ENCODE results near the gene SLC44A3.
A peak's percentile ranks its signal among the peaks of the same experiment; 100 is the strongest.

Gene SLC44A3

DNA sequence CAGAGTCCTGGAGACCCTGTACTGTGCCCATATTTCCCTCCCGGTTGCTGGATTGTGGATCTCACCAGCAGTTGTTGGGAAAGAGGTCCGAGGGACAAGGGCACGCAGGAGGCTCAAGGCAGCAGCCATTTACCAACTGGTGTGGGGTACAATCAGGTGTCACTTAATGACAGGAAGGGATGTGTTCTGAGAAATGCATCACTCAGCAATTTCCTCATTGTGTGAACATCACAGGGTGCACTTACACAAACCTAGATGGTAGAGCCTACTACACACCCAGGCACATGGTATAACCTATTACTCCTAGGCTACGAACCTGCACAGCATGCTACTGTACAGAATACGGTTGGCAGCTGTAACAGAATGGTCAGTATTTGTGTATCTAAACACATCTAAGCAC is 20.7 kb downstream of the SLC44A3 start:
- DNase-seq: no peak

- DNase-seq: no peak
Observed at GRCh38 chr1:94843430-94843829, 23.3 kb downstream of the SLC44A3 start.

- DNase-seq: no peak
Observed at GRCh38 chr1:94843846-94844245, 23.7 kb downstream of the SLC44A3 start.

DNA sequence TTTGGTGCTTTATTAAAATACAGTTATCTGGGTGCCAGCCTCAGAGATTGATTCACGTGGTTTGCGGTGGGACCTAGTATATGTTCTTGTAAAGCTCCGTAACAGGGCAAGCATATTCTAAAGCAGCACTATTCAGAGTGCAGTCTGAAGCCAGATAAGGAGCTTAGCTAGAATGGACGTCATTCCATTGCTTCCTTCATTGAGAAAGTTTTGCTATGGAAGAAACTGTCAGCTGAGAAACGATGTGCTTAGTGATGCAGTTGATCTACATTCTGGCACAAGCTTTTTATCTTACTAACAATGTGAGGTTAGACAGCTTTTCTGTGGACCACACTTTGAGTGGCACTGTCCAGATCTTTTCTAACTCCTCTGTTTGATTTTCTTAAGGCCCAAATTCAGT is 26.2 kb downstream of the SLC44A3 start:
- DNase-seq: no peak

- no peak for DNase-seq
Observed at GRCh38 chr1:94851571-94851970, 31.4 kb downstream of the SLC44A3 start.

GRCh38 chr1:94852788-94853187 is 32.6 kb downstream of the SLC44A3 start:
- DNase-seq: no peak

- peak; percentile 64 for DNase-seq
Observed at GRCh38 chr1:94854458-94855306, 34.5 kb downstream of the SLC44A3 start.

DNA sequence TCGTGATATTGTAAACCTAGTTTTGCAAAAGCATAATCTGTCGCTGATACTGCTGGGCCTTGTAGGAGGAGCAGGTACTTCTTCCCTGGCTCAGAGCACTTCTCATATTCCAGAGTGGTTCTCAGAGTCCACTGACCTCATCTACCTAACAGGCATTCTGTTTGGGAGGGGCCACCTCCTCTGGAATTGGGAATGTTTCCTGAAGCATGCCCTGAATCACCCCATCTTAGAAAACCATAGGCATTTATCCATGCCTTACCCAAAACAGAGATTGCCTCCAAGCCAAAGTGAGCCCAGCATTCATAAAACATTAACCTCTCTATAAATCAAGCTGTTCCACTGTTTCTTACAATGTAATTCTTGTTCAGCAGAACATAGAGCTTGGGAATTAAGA is 35.1 kb downstream of the SLC44A3 start:
- DNase-seq: no peak

- DNase-seq: no peak
Observed at GRCh38 chr1:94856004-94856403, 35.8 kb downstream of the SLC44A3 start.

DNA sequence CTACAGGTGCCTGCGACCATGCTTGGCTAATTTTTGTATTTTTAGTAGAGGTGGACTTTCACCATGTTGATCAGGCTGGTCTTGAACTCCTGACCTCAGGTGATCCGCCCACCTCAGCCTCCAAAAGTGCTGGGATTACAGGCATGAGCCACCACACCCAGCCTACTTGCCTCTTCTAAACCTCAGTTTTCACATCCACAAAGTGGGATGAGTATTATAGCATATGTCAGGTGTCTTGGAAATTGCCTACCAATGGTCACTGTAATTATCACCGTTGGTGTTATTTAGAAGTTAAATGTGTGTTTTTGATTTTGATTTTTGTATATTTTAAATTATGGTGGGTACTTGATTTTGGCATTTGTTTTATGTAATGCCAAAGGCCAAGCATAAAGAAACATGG is 36.7 kb downstream of the SLC44A3 start:
- DNase-seq: no peak

- DNase-seq: no peak
Observed at GRCh38 chr1:94858276-94858675, 38.1 kb downstream of the SLC44A3 start.

DNA sequence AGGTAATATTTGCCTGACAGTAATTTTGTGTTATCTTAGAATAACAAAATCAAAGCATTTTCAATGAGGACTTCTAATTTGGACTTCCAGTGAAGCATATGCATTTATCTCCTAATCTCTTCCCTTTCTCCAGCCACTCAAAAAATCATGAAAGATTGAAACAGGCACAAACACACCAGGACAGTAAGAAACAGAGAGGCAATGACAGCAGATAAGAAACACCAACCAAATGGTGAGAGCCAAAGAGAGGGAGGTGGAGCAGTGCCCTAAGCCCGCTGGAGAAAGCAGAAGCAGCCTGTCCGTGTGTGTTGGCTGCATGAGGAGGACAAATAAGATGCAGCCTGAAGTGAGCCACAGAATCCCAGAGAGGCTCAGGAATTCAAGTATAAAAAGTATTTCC is 39.0 kb downstream of the SLC44A3 start:
- no peak for DNase-seq

DNA sequence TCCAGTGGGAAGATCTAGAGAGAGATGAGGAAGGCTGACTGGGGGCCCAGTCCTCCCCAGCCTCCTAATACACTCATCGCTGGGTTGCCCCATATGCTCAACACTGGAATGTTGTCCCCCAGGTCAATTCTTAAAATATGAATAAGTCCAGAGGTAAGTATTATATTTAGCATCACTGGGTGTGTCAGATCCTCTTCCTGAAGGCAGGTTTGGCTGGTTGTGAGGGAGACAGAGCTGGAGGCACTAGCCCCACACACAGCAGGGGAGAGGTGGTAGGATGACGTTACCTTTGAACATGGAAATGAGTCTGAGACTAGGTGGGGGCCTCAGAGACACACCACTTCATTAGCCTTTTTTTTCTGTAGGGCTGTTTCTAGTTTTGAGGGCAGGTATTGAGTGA is 42.6 kb downstream of the SLC44A3 start:
- no peak for DNase-seq

- no peak for DNase-seq
Observed at GRCh38 chr1:94863297-94863911, 43.2 kb downstream of the SLC44A3 start.

- no peak for DNase-seq
Observed at GRCh38 chr1:94863919-94864318, 43.8 kb downstream of the SLC44A3 start.

DNA sequence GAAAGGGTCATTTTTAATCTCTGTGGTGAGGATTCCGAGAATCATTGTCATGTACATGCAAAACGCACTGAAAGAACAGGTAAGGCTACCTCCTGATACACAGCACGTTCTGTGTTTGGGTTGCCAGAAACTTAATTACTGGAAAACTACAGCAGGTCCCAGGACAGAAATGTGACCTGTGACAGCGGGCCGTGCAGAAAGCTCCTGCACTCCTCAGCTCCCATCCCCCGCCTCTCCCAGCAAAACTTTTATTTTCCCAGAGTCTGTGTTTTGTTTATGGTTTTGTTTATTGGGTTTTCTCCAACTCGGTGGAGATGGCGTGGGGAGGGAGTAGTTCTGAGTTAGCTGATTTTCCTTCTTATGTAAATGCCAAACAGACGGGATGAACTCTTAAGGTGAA is 44.7 kb downstream of the SLC44A3 start:
- no peak for DNase-seq

- no peak for DNase-seq
Observed at GRCh38 chr1:94865360-94865759, 45.2 kb downstream of the SLC44A3 start.

DNA sequence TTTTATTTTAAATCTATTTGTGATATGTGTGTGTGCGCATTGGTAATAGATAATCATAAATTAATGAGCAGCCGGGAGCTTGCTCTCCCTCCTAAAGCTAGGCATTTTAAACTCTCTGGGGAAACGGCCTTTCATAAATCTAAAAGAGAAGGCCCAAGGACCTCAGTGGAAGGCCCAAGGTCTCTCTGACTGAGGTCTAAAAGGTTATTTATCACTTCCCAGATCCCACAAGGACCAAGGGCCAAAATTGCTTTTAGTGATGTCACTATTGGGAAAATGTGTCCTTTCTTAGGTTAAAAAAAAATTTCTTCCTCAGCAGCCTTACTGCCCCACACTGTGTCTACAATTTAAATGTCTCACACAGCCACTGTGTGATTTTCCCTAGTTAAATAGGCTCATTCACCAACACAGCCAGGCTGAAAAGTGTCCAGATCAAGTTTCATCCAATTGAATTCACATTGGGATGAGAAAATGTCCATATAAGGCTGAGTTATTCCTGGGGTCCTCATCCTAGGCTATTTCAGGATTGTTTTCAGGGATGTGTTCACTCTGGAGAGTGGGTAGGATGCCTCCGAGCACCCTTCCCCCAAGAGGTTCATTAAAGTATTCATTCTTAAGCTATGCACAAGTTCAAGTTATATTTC is 46.1 kb downstream of the SLC44A3 start:
- no peak for DNase-seq

- no peak for DNase-seq
Observed at GRCh38 chr1:94871031-94871430, 50.9 kb downstream of the SLC44A3 start.

GRCh38 chr1:94872771-94873495 is 52.8 kb downstream of the SLC44A3 start:
- DNase-seq: no peak

GRCh38 chr1:94873520-94874351 is 53.6 kb downstream of the SLC44A3 start:
- DNase-seq: no peak

DNA sequence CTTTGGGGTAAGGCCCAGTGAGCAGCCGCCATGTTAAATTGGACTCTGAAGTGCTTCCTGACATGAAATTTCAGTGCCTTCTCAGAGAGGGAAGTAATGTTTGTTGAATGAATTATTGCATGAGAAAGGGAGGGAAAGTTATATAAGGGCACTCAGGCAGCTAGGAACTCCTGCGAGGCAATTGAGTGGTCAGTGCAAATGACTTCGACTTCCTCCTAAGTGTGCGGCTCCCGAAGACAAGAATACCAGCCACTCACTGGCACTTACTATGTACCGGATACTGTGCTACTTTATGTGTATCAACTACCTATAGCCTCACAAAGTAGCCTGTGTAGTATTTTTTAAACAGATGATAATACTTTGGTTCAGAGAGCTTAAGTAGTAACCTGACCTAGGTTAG is 54.3 kb downstream of the SLC44A3 start:
- no peak for DNase-seq

DNA sequence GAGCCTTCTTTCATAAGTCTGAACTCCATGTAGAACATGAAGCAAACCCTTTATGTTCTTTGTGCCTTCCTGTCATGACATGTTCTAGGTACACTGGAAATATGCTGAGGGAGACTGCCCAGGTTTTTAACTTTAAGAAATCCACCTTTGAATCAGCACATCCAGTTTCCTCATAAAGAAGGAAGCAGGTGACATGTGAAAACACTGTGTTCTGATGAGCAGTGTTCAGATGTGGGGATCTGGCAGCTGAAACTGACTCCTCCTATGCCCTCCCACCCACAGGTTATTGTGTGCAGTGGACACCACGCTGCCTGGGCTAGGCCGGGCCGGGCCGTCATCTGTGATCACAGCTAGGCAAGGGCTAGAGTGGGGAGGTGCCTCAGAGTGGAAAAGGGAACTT is 55.6 kb downstream of the SLC44A3 start:
- DNase-seq: no peak

All from activated CD4-positive, CD25-positive, alpha-beta regulatory T cell treated with anti-CD3 and anti-CD28 coated beads, Interleukin-2, amount 50 U/mL, for 72 hours (primary cell).